Measurements from ENCODE around the gene BRCC3.

GRCh38 chrX:155070663-155070974 lies 689 bp upstream of the BRCC3 start:
- TF ChIP-seq POLR2A (IDR thresholded peaks at IDR 0.05; ENCODE audit: low read depth, low read length) (no peak), CTCF (IDR thresholded peaks at IDR 0.05 in 2 of 3, conservative IDR thresholded peaks at IDR 0.05 in 1 of 3; ENCODE audit: control insufficient read depth in 2 of 3, extremely low read depth in 1 of 3, insufficient read depth in 1 of 3, low read depth in 3 of 3, low read length in 3 of 3) (no peak), EZH2 (IDR thresholded peaks at IDR 0.05; ENCODE audit: borderline replicate concordance, control insufficient read depth, low read depth, low read length) (no peak), TCF12 (IDR thresholded peaks at IDR 0.05; ENCODE audit: low read depth, low read length) (no peak), CHD2 (IDR thresholded peaks at IDR 0.05; ENCODE audit: borderline replicate concordance, low read depth, low read length) (no peak), RB1 (IDR thresholded peaks at IDR 0.05; ENCODE audit: borderline replicate concordance) (no peak), FOXM1 (IDR thresholded peaks at IDR 0.05; ENCODE audit: low read depth, low read length) (no peak), SIX5 (IDR thresholded peaks at IDR 0.05; ENCODE audit: low read depth, low read length, severe bottlenecking) (no peak), YY1 (IDR thresholded peaks at IDR 0.05; ENCODE audit: low read depth, low read length) (no peak)
